NCI-H187 (cell line): ENCODE measurements around the gene TNFSF13.

Experiments
- DNase-seq, 2 experiments: peaks; one replicate each; lab custom pipeline; 2025; lab: John Stamatoyannopoulos, UW

Gene TNFSF13

GRCh38 chr17:7552621-7553051 lies 5.9 kb upstream of the TNFSF13 start:
- no peak for DNase-seq

- no peak for DNase-seq
Measured at GRCh38 chr17:7553356-7553755, 5.2 kb upstream of the TNFSF13 start.

DNA sequence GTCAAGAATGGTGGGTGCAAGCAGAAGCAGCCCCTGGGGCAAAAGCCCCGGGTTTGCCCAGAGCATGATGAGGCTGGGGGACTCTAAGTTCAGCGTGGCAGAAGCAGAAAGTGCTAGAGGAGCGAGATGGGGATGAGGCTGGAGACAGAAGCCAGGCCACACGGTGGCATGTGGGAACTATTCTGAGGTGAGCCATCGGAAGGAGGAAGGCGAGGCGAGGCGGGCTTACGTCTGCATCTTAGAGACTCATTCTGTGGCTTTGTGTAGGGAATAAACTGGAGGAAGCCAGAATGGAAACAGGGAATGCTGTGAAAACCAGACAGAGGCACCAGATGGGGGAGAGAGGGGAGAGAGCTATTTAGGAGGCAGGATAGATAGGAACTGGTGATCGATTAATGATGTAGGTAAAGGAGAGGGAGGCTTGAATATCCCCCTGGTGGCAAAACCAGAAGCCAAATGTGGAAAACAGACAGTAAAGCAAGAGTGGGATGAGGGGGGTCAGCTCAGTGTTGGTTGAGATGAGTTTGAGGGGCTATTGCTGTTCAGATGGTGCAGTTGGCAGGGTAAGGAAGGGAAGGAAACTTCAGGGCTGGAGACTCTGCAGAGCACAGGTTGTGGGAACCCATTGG lies 3.1 kb upstream of the TNFSF13 start:
- DNase-seq: no peak

DNA sequence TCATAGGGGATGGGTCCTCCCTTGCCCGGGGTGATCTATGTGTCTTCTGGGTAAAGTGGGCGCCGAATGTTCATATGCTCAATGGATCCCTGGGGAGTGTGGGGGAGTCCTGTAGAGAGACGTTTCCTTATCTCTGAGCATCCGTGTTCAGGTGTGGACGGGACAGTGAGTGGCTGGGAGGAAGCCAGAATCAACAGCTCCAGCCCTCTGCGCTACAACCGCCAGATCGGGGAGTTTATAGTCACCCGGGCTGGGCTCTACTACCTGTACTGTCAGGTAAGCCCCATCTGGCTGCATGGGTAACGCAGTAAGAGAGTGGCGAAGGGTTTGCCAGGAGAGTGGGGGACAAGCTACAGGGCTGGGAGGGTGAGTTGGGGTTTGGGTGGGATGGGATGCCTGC lies 1.9 kb upstream of the TNFSF13 start:
- no peak for DNase-seq

DNA sequence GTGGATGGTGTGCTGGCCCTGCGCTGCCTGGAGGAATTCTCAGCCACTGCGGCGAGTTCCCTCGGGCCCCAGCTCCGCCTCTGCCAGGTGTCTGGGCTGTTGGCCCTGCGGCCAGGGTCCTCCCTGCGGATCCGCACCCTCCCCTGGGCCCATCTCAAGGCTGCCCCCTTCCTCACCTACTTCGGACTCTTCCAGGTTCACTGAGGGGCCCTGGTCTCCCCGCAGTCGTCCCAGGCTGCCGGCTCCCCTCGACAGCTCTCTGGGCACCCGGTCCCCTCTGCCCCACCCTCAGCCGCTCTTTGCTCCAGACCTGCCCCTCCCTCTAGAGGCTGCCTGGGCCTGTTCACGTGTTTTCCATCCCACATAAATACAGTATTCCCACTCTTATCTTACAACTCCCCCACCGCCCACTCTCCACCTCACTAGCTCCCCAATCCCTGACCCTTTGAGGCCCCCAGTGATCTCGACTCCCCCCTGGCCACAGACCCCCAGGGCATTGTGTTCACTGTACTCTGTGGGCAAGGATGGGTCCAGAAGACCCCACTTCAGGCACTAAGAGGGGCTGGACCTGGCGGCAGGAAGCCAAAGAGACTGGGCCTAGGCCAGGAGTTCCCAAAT lies 1.3 kb upstream of the TNFSF13 start:
- DNase-seq: no peak

GRCh38 chr17:7557775-7558543 lies 591 bp upstream of the TNFSF13 start:
- DNase-seq: no peak

GRCh38 chr17:7559320-7560171 lies 996 bp downstream of the TNFSF13 start:
- DNase-seq: no peak

- DNase-seq: no peak
Measured at GRCh38 chr17:7560172-7561027, 1.9 kb downstream of the TNFSF13 start.

DNA sequence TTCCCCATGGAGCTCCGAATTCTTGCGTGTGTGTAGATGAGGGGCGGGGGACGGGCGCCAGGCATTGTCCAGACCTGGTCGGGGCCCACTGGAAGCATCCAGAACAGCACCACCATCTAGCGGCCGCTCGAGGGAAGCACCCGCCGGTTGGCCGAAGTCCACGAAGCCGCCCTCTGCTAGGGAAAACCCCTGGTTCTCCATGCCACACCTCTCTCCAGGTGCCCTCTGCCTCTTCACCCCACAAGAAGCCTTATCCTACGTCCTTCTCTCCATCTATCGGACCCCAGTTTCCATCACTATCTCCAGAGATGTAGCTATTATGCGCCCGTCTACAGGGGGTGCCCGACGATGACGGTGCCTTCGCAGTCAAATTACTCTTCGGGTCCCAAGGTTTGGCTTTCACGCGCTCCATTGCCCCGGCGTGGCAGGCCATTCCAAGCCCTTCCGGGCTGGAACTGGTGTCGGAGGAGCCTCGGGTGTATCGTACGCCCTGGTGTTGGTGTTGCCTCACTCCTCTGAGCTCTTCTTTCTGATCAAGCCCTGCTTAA lies 2.6 kb downstream of the TNFSF13 start:
- peak; percentile 36 to 42 for DNase-seq

- DNase-seq: peak; percentile 39 to 55
Measured at GRCh38 chr17:7561589-7562207, 3.1 kb downstream of the TNFSF13 start, which contains the start of gene SENP3. Gene SENP3, plus strand, starts transcription at chr17:7561919. Its CDS starts 1,158 bp downstream, at chr17:7563077.

- DNase-seq: no peak
Measured at GRCh38 chr17:7562208-7562605, 3.7 kb downstream of the TNFSF13 start.

GRCh38 chr17:7563115-7563869 lies 4.7 kb downstream of the TNFSF13 start:
- no peak for DNase-seq

DNA sequence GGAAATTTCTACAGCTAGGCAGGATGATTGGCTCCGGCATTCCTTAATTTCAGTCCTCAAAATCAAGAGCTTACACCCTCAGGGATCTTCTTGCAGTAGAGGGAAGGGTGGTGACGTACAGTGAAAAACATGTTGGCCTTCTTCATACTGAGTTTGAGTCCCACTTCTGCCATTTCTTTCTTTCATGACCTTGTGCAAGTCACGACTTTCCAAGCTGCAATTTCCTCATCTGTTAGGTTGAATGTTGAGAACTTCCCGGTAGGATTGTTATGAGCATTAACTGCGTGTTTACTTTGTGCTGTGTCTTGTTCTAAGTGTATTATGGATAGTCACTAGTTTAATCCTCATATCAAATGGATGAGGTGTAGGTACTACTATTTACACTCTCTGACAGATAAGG lies 11.0 kb downstream of the TNFSF13 start:
- no peak for DNase-seq

GRCh38 chr17:7570351-7570750 lies 11.8 kb downstream of the TNFSF13 start:
- DNase-seq: no peak

GRCh38 chr17:7572338-7572587 lies 13.7 kb downstream of the TNFSF13 start:
- DNase-seq: no peak

- DNase-seq: peak; percentile 90 to 94
Measured at GRCh38 chr17:7572588-7573323, 14.2 kb downstream of the TNFSF13 start.

DNA sequence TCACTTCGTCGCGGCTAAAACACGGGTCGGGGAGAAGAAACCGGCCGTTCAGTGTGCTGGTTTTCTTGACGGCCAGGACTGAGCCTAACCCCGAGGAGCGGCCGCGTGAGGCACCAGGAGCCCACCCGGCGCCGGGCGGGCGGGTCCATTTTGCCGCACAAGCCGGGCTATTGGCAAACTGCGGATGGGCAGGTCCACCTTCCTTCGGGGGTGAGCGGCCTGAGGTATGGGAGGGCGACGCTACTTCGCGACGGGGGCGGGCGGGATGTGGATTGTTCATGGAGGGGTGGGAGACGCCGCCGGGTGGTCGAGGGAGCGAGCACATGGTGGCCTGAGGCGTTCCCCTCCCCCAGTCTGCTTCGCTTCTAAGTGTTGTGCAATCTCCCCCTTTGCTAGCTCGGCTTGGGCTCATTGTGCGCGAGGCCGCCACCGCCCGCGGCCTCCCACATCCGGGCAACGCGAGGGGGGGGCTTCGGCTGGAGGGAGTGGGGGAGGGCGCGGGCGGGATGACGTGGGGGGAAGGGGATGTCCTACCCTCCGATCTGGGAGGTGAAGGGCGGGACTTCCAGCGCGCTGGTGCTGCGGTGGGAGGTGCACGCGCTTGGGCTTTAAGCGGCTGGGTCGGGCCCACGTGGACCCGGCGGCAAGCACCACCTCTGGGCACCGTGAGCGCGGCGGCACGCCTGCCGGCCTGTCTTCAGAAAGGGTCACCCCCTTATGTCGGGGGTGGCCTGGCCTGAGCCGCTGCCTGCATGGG lies 15.0 kb downstream of the TNFSF13 start:
- DNase-seq: peak; percentile 9 to 48

- DNase-seq: no peak
Measured at GRCh38 chr17:7574176-7574953, 15.8 kb downstream of the TNFSF13 start.
